Naive B cell (primary cell): Measurements from ENCODE around the gene BMP5. TPM values are rescaled to one million over a fixed set of nuclear protein-coding genes. Genes with fewer than 3 reads are reported as not detected.

ENCODE experiments used
- ATAC-seq, 2 donors: fragments of 150-1000 bp; cut with Tn5 transposase; 2 replicates each; pipeline ENCODE4 v1.10.0; 2021; ENCODE audit warnings: low read depth in 2 of 2, mild to moderate bottlenecking in 2 of 2, moderate library complexity in 2 of 2
- DNase-seq: peaks from one replicate; pipeline ENCODE4 v3.0.0; 2022
- H3K27ac Mint-ChIP-seq, 6 donors: one replicate each; pipeline ENCODE4 v1.8.0; 2020 to 2022; ENCODE audit warnings: mild to moderate bottlenecking in 6 of 6, mixed read lengths in 6 of 6, moderate library complexity in 5 of 6, inconsistent platforms in 2 of 6
- H3K27me3 Mint-ChIP-seq, 3 donors: one replicate each; pipeline ENCODE4 v1.8.0; 2021 to 2022; ENCODE audit warnings: mixed read lengths in 3 of 3, mild to moderate bottlenecking in 1 of 3
- H3K36me3 Mint-ChIP-seq, 2 donors: one replicate each; pipeline ENCODE4 v1.8.0; 2020 to 2022; ENCODE audit warnings: mixed read lengths in 2 of 2, inconsistent platforms in 1 of 2, mild to moderate bottlenecking in 1 of 2
- H3K4me1 Mint-ChIP-seq, 3 donors: one replicate each; pipeline ENCODE4 v1.8.0; 2020 to 2022; ENCODE audit warnings: mixed read lengths in 3 of 3, inconsistent platforms in 1 of 3, mild to moderate bottlenecking in 1 of 3, moderate library complexity in 1 of 3
- H3K4me3 Mint-ChIP-seq, 8 donors: one replicate each; pipeline ENCODE4 v1.8.0; 2020 to 2022; ENCODE audit warnings: mild to moderate bottlenecking in 8 of 8, mixed read lengths in 8 of 8, moderate library complexity in 8 of 8, inconsistent platforms in 2 of 8
- H3K9me3 Mint-ChIP-seq, 7 donors: one replicate each; pipeline ENCODE4 v1.8.0; 2020 to 2022; ENCODE audit warnings: mixed read lengths in 7 of 7, mild to moderate bottlenecking in 5 of 7, inconsistent platforms in 2 of 7, moderate library complexity in 1 of 7
- polyA plus RNA-seq, 6 donors: library from polyadenylated mRNA; unstranded; fragments of 300-500 nt; fragmentation: Illumina TruSeq; gene quantifications; one replicate each; pipeline ENCODE4 v1.2.3, GENCODE V29; 2021; ENCODE audit warnings: low read depth in 6 of 6

The BMP5 gene
- polyA plus RNA-seq, 6 donors from 2014 or later, result not detected

DNA sequence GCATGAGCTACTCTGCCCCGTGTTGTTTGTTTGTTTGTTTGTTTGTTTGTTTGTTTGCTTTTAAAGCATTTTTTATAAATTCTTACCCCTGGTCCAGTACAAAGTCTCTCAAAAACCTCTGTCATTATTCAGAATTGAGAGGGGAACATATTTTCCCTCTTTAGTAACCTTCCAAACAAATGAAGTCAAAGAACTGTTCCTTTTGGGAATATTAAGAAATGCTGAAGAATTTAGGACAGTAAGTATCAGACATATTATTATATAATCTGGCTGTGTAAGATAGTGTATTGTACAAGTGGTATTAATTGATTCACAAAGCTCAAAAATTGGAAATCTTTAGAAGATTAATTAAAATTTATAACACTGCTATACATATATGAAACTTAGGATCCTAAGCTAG is 54.7 kb downstream of the BMP5 start:
- DNase-seq (no peak), ATAC-seq (no peak)
- no peaks in the 10 kb centered on the region for H3K27me3 Mint-ChIP-seq
- H3K9me3 Mint-ChIP-seq, result no peaks in the 10 kb centered on the region
- no peak overlapping the region for H3K4me3 Mint-ChIP-seq
- no peaks in the 10 kb centered on the region for H3K36me3 Mint-ChIP-seq
- H3K4me1 Mint-ChIP-seq, result no peaks in the 10 kb centered on the region
- no peak overlapping the region for H3K27ac Mint-ChIP-seq

DNA sequence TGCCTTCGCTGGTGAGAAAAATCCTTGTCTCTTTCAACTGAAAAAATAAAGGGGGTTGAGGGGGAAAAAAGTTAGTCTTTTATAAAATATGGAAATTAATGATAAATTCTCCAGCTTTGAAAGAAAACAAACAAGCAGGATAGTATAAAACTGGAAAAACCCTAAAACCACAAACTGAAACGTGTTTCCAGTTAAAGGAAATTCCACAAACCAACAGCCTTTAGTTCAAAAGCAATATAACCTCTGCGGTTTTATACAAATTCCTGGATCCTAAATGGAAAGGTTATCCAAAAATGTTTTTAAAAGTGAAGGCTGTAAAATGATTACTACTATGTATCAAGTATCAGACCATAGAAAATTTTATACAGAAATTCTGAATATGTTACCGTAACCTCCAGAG is 55.6 kb downstream of the BMP5 start:
- no peak for DNase-seq
- Mint-ChIP-seq H3K4me1 (no peaks in the 10 kb centered on the region), H3K4me3 (no peak overlapping the region), H3K36me3 (no peaks in the 10 kb centered on the region), H3K9me3 (no peaks in the 10 kb centered on the region), H3K27ac (no peak overlapping the region), H3K27me3 (no peaks in the 10 kb centered on the region)
- no peak for ATAC-seq

DNA sequence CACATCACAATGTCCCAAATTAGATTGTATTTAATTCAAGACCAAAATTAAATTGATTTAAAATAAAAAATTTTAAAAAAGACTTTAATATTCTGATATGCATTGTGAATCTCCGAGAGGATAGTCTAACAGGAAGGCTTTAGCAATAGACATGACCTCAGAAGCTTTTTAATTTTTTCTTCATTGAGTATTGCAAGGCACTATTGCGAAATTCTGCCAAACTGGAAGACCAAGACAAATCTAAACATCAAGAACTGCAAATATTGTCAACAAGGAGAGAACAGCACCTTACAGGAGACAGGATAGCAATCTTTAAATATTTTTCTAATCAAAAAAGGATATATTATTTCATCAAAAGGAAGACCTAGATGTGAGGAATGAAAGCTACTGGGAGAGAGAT is 56.9 kb downstream of the BMP5 start:
- Mint-ChIP-seq H3K27ac (no peak overlapping the region), H3K4me3 (no peak overlapping the region), H3K9me3 (no peaks in the 10 kb centered on the region), H3K4me1 (no peaks in the 10 kb centered on the region), H3K27me3 (no peaks in the 10 kb centered on the region), H3K36me3 (no peaks in the 10 kb centered on the region)
- no peak for DNase-seq
- no peak for ATAC-seq

DNA sequence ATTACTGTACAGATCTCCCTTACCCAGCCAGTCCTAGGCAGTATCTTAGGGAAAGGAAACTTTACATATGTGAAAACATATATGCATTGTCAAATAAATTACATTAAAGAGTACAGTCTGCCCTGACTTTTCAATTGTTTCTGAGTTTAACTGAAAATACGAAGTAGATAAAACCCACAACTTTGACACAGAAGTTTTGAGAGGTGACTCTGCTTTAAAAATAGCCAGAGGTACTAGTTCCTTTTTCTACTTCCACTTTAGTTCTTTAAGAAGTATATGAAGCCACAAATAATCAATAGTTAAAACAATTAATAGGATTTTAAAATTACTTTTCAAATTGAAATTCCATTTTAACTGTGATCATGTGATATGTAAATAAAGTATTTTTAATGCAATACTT is 62.9 kb downstream of the BMP5 start:
- no peaks in the 10 kb centered on the region for H3K27me3 Mint-ChIP-seq
- no peak for DNase-seq
- H3K27ac Mint-ChIP-seq, result no peak overlapping the region
- no peaks in the 10 kb centered on the region for H3K36me3 Mint-ChIP-seq
- no peaks in the 10 kb centered on the region for H3K4me1 Mint-ChIP-seq
- H3K9me3 Mint-ChIP-seq, result peaks cover 0 to 4% (median 0%) of the 10 kb centered on the region in 7 donors
- ATAC-seq, result no peak
- H3K4me3 Mint-ChIP-seq, result no peak overlapping the region

DNA sequence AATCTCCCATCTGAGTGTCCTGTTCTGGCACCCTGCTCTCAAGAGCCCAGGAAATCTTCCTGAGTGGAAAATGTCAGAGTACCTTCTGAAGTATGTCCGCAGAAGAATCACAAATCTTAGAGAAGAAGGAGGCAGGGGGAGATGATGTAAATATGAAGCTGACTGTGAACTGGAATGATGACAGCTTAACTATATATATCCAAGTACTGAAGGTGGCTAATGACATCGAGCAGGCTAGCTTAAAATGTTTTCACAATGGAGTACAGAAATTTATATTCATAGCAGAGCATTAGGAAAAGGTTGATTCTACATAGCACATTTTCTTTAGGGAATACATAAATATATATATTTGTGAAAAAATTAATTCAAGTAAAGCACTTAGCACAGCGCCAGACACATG is 64.3 kb downstream of the BMP5 start:
- Mint-ChIP-seq H3K4me3 (no peak overlapping the region), H3K36me3 (no peaks in the 10 kb centered on the region), H3K9me3 (peaks cover 0 to 10% (median 0%) of the 10 kb centered on the region in 7 donors), H3K27ac (no peak overlapping the region), H3K4me1 (no peaks in the 10 kb centered on the region), H3K27me3 (no peaks in the 10 kb centered on the region)
- DNase-seq (no peak), ATAC-seq (no peak)

DNA sequence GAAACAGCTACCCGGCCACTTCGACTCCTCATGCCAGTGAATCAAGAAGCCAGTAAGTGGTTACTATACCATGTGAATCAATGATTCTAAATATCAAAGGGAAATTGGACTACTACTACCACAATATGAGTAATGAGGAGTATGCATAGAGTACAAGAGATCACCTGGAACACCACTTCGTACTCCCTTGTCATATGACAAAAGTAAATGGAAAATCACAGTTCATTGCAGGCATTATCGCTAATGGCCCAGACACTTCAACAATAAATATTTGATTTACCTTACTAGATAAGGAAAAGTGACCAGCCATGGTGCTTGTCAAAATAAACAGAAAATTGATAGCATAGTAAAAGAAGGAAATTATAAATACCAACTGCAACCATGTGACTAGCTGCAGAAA is 73.1 kb downstream of the BMP5 start:
- Mint-ChIP-seq H3K27me3 (no peaks in the 10 kb centered on the region), H3K27ac (no peak overlapping the region), H3K36me3 (no peaks in the 10 kb centered on the region), H3K4me3 (no peak overlapping the region), H3K9me3 (peaks cover 0 to 20% (median 5%) of the 10 kb centered on the region in 7 donors), H3K4me1 (no peaks in the 10 kb centered on the region)
- ATAC-seq (no peak), DNase-seq (no peak)

DNA sequence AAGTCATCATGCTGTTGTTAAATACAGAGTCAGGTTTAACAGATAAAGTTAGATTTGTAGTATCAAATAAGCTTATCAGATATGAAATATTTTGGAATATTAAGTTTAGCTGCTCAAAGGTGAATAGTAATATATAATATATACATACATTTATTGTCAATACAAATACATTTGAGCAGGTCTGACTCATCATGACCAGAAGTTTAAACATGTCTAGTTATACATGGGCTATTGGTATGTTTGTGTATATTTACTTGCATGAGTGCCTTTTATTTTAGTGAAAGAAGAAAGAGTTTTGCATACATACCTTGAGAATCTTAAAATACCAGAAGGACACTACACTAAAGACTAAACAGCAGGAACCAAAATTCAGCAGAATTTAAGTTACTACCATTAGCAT is 76.8 kb downstream of the BMP5 start:
- ATAC-seq, result no peak
- Mint-ChIP-seq H3K27ac (no peak overlapping the region), H3K27me3 (no peaks in the 10 kb centered on the region)

DNA sequence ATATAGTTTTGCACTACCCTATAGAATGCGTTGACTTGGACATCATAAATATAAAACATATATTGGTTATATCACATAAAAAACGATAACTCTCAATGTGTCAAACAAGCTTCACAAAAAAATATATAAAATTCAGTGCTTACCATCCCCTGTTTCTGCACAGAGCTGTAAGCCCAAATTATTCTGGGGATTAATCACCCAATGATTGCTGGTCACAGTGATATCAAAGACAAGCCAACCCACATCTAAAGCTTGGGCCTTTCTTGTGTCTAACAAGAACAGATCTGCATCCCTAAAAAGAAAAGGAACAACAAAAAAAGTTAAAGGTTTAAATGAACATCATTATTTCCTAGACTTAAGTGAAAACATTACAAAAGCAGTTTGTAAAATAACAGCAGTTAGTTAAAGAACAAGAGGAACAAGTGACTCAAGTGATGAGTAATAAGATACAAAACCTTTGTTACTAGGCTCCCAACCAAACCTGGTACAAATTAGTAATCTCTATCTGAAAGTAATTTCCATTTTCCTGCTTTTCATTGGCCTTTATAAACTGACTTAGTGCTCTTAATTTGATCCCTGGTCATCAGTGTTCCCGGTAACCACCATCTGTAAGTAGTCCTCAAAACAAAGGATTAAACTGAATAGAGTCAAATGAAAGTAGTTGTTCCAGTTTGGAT is 81.1 kb downstream of the BMP5 start:
- DNase-seq, result no peak
- peaks cover 0 to 4% (median 1%) of the 10 kb centered on the region in 7 donors for H3K9me3 Mint-ChIP-seq
- no peaks in the 10 kb centered on the region for H3K27me3 Mint-ChIP-seq
- no peak overlapping the region for H3K27ac Mint-ChIP-seq
- no peak overlapping the region for H3K4me3 Mint-ChIP-seq
- no peaks in the 10 kb centered on the region for H3K36me3 Mint-ChIP-seq
- no peaks in the 10 kb centered on the region for H3K4me1 Mint-ChIP-seq
- no peak for ATAC-seq

More for the DNA sequence above, 76.8 kb downstream of the BMP5 start:
- Mint-ChIP-seq H3K36me3 (no peaks in the 10 kb centered on the region), H3K4me3 (no peak overlapping the region), H3K9me3 (peaks cover 0 to 9% (median 0%) of the 10 kb centered on the region in 7 donors), H3K4me1 (no peaks in the 10 kb centered on the region)
- no peak for DNase-seq

DNA sequence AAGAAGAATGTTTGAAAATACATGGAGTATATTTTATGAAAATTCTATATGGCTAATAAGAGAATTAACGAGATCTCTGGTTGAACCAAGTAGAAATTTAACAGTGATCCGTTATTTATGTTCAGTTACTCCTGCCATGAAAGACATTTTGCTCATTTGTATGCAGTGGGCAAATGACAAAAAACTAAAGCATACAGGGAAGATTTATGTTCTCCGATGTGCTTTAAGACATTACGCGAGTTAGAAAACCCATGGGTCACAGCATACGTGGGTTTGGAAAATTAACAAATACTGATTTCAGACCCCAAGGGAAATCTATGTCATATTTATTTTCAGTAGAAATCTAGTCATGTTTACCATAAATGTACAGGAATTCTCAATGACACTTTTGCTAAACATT is 90.1 kb downstream of the BMP5 start:
- Mint-ChIP-seq H3K9me3 (peaks cover 0 to under 1% (median 0%) of the 10 kb centered on the region in 7 donors), H3K27ac (no peak overlapping the region), H3K27me3 (no peaks in the 10 kb centered on the region), H3K4me3 (no peak overlapping the region), H3K4me1 (no peaks in the 10 kb centered on the region), H3K36me3 (no peaks in the 10 kb centered on the region)
- ATAC-seq, result no peak
- no peak for DNase-seq

DNA sequence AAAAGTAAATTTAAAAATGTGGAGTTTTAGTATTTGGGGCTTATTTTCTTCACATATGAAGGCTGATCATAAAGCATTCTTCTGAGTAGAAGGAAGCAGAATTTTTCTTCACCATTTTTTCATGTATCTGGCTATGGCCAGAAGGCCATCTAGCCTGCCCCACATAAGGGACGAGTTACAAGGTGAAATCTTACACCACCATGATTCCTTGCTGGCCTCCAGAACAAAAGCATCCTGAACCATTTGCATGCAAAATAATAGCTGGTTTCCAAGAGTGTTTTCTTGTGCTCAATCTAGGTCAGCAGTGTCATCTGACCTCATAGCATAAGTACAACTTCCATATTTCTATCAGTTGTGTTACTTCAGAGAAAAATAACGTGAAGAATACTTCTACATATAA is 93.1 kb downstream of the BMP5 start:
- Mint-ChIP-seq H3K4me3 (no peak overlapping the region), H3K27ac (no peak overlapping the region), H3K9me3 (peaks cover 0 to 3% (median 2%) of the 10 kb centered on the region in 7 donors), H3K27me3 (no peaks in the 10 kb centered on the region), H3K4me1 (no peaks in the 10 kb centered on the region), H3K36me3 (no peaks in the 10 kb centered on the region)
- ATAC-seq (no peak), DNase-seq (no peak)

DNA sequence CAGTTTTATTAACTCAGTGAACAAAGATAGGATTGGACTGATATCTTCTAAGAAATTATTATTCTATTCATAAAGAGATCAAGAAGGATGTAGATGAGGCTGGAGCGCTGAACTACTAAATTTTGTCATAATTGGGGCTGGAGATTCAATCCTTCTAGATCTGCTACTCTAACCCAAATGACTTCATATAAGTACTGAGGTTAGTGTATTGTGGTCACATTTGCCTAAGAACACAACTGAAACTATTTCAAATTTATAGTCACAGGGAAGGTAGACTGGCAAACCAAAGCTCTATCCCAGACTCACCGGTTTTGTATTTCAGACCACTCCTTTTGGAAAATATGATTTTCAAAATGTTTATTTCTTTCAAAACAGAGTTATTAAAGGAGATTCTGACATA is 96.7 kb downstream of the BMP5 start:
- H3K4me1 Mint-ChIP-seq, result no peaks in the 10 kb centered on the region

DNA sequence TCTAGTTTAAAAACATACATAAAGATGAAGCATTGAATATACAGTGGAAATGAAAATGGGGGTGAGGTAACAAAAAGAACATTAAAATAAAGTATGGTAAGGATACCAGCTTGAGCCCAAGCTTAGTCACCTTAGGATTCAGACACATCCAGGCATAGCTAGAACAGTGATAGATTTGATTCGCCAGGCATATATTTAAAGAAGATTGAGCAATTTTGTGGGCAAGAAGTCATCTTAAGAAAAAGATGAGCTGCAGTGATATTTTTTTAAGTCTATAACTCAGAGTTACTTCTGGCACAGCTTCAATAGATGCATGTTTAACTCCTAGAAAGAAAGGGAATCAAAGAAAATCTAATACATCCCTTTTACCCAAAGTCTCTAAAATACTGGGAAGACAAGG is 97.9 kb downstream of the BMP5 start:
- Mint-ChIP-seq H3K36me3 (no peaks in the 10 kb centered on the region), H3K27ac (no peak overlapping the region), H3K27me3 (no peaks in the 10 kb centered on the region), H3K4me3 (no peak overlapping the region), H3K9me3 (peaks cover 0 to 3% (median 2%) of the 10 kb centered on the region in 7 donors), H3K4me1 (no peaks in the 10 kb centered on the region)
- no peak for DNase-seq
- no peak for ATAC-seq

More for the DNA sequence above, 96.7 kb downstream of the BMP5 start:
- Mint-ChIP-seq H3K4me3 (no peak overlapping the region), H3K27me3 (no peaks in the 10 kb centered on the region), H3K27ac (no peak overlapping the region), H3K36me3 (no peaks in the 10 kb centered on the region), H3K9me3 (peaks cover 0 to 3% (median 2%) of the 10 kb centered on the region in 7 donors)
- ATAC-seq (no peak), DNase-seq (no peak)

DNA sequence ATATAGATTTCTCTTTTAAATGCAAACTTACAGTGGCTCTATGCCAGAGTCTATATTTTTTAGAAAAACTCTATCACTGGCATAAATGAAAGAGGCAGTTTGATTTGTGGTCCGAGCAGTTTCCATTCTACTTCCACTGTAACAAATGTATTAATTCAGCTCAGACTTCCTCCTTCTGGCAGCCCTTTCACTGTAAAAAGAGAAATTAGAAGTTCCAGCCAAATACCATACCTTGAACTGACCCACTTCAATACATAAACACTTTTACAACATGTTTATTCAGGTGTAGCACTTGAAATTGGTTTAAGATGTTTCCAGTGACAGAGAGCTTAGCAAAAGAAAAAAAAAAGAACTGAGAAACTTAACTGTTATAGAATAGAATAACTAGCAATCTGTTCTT is 99.3 kb downstream of the BMP5 start:
- no peak overlapping the region for H3K27ac Mint-ChIP-seq
- ATAC-seq (no peak), DNase-seq (no peak)
- H3K27me3 Mint-ChIP-seq, result no peaks in the 10 kb centered on the region
- no peaks in the 10 kb centered on the region for H3K4me1 Mint-ChIP-seq
- H3K9me3 Mint-ChIP-seq, result peaks cover 0 to 4% (median 2%) of the 10 kb centered on the region in 7 donors
- H3K36me3 Mint-ChIP-seq, result no peaks in the 10 kb centered on the region
- no peak overlapping the region for H3K4me3 Mint-ChIP-seq

DNA sequence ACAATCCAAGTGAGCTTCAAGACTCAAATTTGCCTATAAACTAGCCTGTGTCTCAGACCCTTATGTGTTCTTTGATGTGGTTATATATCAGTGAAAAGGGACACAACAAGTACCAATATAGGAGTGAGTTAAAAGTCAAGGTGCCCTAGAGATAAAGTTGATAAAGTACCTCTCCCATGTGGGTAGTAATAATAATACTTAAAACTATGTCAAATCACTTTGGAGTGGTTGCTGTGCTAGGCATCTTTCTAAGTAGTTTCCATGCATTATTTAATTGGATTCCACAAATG is 100.4 kb downstream of the BMP5 start:
- no peaks in the 10 kb centered on the region for H3K27me3 Mint-ChIP-seq
- peaks cover 0 to 4% (median 2%) of the 10 kb centered on the region in 7 donors for H3K9me3 Mint-ChIP-seq
- no peak overlapping the region for H3K27ac Mint-ChIP-seq
- H3K36me3 Mint-ChIP-seq, result no peaks in the 10 kb centered on the region
- no peaks in the 10 kb centered on the region for H3K4me1 Mint-ChIP-seq
- DNase-seq, result no peak
- ATAC-seq, result no peak
- H3K4me3 Mint-ChIP-seq, result no peak overlapping the region
